Adrenal gland (tissue), 5 donors: ENCODE data around the gene PRXL2A.

ENCODE experiments used
- CTCF ChIP-seq, 6 experiments: fragments of 450-650 bp in 4 of 6; fragments of 200-600 bp in 2 of 6; sonication (generic) in 1 of 6; IDR thresholded peaks; 1 replicate in 5 of 6; 2 replicates in 1 of 6; pipeline versions ENCODE4 v1.5.1 to v1.8.0; 2016 to 2021; ENCODE audit warnings: antibody characterized with exemption in 6 of 6, mild to moderate bottlenecking in 2 of 6, moderate library complexity in 1 of 6
- POLR2A ChIP-seq, 2 donors: fragments of 450-650 bp; IDR thresholded peaks; one replicate each; pipeline ENCODE4 v1.6.1; 2017; ENCODE audit warnings: antibody characterized with exemption in 2 of 2, mild to moderate bottlenecking in 2 of 2, moderate library complexity in 1 of 2
- donor health status: DM: no; HTN: no; CAD: no.

GRCh38 chr10:80468002-80468401, 59.7 kb downstream of the PRXL2A start:
- TF ChIP-seq CTCF (IDR thresholded peaks at IDR 0.05) (no peak), POLR2A (IDR thresholded peaks at IDR 0.05) (no peak)
